HG02571 (cell line): ENCODE measurements around the gene BNC1.

Experiments
- ATAC-seq: cut with Tn5 transposase; IDR thresholded peaks from one replicate; pipeline ENCODE4 v1.9.1; 2021; ENCODE audit warnings: mild to moderate bottlenecking, moderate library complexity; ENCODE audit not compliant: unreplicated experiment

BNC1 gene, protein sequence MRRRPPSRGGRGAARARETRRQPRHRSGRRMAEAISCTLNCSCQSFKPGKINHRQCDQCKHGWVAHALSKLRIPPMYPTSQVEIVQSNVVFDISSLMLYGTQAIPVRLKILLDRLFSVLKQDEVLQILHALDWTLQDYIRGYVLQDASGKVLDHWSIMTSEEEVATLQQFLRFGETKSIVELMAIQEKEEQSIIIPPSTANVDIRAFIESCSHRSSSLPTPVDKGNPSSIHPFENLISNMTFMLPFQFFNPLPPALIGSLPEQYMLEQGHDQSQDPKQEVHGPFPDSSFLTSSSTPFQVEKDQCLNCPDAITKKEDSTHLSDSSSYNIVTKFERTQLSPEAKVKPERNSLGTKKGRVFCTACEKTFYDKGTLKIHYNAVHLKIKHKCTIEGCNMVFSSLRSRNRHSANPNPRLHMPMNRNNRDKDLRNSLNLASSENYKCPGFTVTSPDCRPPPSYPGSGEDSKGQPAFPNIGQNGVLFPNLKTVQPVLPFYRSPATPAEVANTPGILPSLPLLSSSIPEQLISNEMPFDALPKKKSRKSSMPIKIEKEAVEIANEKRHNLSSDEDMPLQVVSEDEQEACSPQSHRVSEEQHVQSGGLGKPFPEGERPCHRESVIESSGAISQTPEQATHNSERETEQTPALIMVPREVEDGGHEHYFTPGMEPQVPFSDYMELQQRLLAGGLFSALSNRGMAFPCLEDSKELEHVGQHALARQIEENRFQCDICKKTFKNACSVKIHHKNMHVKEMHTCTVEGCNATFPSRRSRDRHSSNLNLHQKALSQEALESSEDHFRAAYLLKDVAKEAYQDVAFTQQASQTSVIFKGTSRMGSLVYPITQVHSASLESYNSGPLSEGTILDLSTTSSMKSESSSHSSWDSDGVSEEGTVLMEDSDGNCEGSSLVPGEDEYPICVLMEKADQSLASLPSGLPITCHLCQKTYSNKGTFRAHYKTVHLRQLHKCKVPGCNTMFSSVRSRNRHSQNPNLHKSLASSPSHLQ

DNA sequence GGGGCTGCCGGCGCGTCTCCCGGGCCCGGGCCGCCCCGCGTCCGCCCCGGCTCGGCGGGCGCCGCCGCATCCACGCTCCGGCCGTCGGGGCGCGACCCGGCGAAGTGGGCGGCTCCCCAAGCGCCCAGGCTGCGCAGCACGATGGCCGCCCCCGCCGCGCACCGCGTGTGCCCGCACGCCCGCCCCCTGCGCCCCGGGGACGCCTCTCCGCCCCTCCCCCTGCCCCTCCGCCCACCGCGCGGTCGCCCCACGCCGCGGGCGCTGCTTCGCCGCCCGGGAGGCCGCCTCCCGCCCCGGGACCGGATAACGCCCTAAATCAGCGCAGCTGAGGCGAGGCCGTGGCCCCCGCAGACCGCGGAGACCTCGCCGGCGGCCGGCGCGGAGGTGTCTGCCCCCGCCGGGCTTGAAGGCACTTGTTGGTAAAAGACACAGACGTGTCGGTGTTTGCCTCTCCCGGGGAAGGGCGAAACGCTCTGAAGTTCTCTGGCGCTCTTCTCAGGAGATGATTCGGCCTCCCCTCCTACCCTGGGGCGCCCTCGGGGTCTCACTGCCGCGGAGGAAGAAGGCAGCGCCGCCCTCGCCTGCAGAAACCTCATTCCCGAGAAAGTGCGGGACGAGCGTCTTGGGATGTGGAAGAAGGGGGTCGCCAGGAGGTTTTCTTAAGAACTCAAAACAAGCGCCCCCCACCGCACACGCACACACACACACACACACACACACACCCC, at the start of gene BNC1:
TSS of gene BNC1 (minus strand) at position 106 of the 725 bp plus-strand sequence. CDS start at position 70, 36 bp downstream.
- no peak for ATAC-seq

- no peak for ATAC-seq
Observed at GRCh38 chr15:83327041-83327440, 42.6 kb upstream of the BNC1 start.

DNA sequence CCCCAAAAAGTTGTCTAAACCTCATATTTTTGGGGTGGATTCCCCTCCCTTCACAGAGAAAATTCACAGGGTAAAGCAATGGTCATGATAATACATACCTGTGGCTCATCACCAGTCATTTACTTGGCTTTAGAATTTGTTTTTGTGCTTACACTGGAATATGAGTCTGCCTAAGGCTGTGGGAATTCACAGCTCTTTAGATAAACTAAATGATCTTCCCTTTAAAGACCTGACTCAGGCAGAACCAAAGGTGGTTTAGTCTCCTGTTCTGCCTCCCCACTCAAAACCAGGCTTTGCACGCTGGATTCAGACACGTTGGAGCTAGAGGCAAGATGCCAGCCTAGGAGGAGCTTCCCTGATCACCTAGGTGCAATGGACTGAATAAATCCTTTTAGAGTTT, 40.3 kb upstream of the BNC1 start:
- no peak for ATAC-seq

DNA sequence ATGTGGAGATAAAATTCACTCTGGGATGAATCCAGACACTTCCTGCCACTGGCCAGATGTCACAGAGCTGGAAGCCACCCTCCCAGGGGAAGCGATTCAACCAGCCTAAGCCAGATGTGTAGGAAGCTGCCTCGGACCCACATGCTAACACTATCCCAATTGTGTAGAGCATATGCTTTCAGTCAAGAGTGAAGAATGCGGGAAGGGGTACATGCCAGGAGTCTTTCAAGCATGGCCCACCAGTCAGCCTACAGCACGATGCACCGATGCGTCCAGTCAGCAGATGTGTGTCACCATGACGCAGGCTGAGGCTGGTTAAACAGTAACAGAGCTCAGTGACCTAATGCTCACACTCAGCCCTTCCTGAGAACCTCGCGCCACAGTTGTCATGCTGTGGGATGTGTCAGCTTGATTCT, 38.8 kb upstream of the BNC1 start:
- ATAC-seq, result no peak

GRCh38 chr15:83322691-83323090, 38.2 kb upstream of the BNC1 start:
- no peak for ATAC-seq

- no peak for ATAC-seq
Observed at GRCh38 chr15:83322061-83322460, 37.6 kb upstream of the BNC1 start.

- no peak for ATAC-seq
Observed at GRCh38 chr15:83320844-83321243, 36.4 kb upstream of the BNC1 start.

DNA sequence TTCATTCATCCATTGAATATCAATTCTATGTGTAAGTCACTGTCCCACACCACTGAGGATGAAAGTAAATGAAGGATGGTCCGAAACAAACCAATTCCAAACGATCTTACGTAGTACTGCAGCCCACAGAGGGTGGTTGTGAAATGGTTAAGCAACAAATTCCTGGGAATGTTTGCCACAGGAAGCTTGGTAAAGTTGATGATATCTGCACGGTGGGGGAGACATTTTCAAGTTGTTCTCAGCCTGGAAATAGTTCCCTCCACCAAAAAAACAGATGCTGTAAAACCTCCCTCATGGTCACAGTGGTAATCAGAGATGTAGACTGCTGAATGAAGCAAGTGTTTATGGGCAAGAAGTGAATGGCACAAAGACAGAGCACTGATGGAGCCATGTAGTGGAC, 35.9 kb upstream of the BNC1 start:
- ATAC-seq, result no peak

DNA sequence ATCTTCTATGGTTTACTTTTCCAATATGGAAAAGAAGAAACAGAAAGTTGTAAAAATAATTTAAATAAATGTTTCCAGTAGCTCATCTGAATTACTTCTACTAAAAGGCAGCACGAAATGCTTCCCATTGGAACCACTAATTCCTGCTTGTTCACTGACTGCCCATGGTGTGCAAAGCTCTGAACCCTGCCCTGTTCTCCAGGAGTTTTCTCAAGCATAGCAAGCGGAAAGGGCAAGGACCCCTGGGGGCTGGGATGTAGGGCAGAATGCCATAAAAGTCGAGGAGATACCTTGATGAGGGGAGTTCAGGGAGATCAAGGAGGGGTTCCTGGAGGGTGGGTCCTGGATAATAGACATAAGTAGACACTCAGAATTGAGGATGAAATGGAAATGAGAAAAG, 35.3 kb upstream of the BNC1 start:
- no peak for ATAC-seq

DNA sequence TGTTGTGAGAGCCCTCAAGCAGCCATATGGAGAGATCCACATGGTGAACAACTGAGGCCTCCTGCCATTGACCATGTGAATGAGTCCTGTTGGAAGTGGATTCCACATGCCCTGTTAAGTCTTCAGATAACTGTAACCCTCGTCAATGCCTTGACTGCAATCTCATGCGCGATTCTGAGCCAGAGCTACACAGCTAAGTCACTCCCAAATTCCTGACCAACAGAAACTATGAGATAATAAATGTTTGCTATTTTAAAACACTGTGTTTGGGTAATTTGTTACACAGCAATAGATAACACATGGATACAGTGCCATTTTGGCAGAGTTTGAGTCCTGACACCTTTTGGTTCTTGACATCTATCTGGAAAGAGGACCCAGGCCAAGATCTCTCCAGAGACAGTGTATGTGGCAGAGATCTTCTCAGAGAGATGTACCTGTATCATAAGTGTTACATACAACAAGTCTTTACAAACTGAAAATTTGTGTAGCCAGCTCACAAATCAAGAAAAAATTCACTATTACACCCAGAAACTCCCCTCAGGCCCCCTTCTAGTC, 34.5 kb upstream of the BNC1 start:
- ATAC-seq, result no peak

DNA sequence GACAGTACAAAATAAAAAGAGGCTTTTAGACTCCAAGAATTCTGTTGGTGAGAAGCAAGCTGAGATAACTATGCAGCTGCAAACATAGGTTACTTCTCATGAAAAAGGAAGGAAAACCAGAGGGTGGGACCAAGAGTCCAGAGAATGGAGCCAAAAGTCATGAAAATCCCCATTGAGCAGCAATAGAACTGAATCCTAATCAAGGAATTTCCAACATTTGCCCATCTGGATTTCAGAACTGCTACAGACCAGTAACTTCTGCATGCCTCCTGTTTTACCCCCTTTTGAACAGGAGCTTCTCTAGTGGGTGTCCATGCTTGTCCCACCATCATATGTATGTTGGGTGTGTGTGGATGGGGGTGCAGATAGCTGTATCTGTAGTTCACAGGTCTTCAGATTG, 33.6 kb upstream of the BNC1 start:
- ATAC-seq, result no peak

DNA sequence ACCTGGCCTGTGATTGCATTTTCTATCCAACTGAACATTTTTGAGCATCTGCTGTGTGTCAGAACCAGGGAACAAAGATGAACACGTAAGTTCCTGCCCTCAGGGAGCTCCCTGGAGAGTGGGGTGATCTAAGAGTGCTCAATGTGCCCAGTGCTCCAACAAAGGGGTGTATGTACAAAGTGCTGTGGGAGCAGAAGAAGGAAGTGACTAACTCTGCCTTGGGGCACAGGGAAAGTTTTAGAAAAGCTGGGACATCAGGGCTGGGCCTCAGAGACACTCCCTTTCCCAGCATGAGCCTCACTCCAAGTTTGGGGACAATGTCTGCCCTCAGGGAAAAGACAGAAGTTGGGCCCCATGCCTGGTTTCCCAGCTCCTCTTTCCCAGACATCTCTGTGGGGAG, 27.6 kb upstream of the BNC1 start:
- no peak for ATAC-seq

- no peak for ATAC-seq
Observed at GRCh38 chr15:83310521-83311456, 26.3 kb upstream of the BNC1 start.

DNA sequence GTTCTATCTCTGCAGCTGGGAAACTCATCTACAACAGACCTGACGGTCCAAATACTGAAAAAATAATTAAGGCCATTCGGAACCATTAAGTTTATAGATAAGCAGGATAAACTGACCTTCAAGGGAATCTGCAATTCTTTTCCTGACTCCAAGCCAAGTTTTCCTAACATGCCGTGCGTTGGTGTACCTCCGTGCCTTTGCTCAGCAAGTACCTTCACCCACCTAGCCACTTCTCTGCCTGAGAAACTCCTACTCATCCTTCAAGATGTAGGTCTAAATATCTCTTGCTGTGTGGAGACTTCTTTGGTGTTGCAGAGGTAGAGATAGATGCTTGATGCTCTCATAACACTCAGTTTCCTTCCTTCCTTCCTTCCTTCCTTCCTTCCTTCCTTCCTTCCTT, 24.2 kb upstream of the BNC1 start:
- ATAC-seq, result no peak

- no peak for ATAC-seq
Observed at GRCh38 chr15:83306561-83306960, 22.1 kb upstream of the BNC1 start.

- ATAC-seq, result no peak
Observed at GRCh38 chr15:83305704-83306291, 21.3 kb upstream of the BNC1 start.

DNA sequence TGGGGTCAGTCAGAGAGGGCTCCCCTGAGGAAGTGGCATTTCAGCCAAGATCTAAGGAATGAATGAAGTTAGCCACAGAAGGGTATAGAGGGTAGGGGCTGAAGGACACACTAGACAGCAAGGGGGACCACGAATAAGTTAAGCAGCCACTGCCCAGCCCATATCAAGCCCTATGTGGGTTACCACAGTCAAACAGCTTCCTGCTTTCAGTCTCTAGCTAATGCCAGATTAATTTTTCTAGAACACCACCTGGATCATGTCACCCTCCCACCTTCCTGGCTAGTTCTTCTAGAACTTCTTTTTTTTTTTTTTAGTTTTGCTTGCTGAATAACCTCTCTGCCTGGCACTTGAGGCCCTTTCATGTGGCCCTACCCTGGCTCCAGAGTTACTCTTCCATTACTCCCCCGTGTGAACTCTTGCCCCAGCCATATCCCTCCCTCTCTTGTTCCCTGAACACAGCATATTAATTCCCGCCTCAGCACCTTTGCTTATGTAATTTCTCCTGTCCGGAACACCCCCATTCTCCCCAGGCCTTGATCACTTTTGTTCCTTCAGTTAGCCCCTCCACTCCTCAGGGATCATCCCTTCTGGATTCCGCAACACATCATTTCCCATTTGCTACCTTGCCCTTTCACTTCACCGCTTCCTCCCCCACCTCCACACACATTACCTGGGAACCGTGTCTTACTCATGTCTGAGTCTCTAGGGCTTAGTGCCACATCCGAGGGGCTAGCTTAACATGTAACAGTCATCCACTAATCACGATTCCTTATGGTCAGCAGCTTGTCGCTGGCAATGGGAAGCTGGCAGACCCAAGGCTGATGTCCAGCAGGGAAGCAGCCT, 20.6 kb upstream of the BNC1 start:
- no peak for ATAC-seq

- ATAC-seq, result no peak
Observed at GRCh38 chr15:83303535-83303934, 19.1 kb upstream of the BNC1 start.
